Psoas muscle (tissue), 8 donors: Measurements from ENCODE around the gene FAM168B. TPM values are rescaled to one million over a fixed set of nuclear protein-coding genes. Genes with fewer than 3 reads are reported as not detected.

Experiments used
- ATAC-seq, 4 donors: fragments of 200-7000 bp; cut with Tn5 transposase; one replicate each; pipeline ENCODE4 v1.9.1; 2020; ENCODE audit warnings: moderate library complexity in 3 of 4, mild to moderate bottlenecking in 2 of 4
- DNase-seq, 2 donors: peaks; one replicate each; pipeline ENCODE4 v3.0.0-alpha.2; 2020
- H3K27ac ChIP-seq: fragments of 200-600 bp; one replicate; pipeline ENCODE4 v1.8.0; 2022
- H3K27me3 ChIP-seq, 3 donors: fragments of 200-600 bp in 1 of 3; one replicate each; pipeline versions ENCODE4 v1.6.1 to v1.8.0; 2013 to 2022; ENCODE audit warnings: low read length in 2 of 3, mild to moderate bottlenecking in 2 of 3, moderate library complexity in 1 of 3; ENCODE audit not compliant: insufficient read depth in 3 of 3
- H3K36me3 ChIP-seq, 2 donors: fragments of 200-600 bp in 1 of 2; one replicate each; pipeline versions ENCODE4 v1.6.1 to v1.8.0; 2013 to 2022; ENCODE audit warnings: low read depth in 1 of 2, mild to moderate bottlenecking in 1 of 2, moderate library complexity in 1 of 2; ENCODE audit not compliant: insufficient read depth in 1 of 2
- H3K4me1 ChIP-seq: fragments of 200-600 bp; one replicate; pipeline ENCODE4 v1.8.0; 2022
- H3K4me3 ChIP-seq: fragments of 200-600 bp; one replicate; pipeline ENCODE4 v1.8.0; 2022; ENCODE audit warnings: mild to moderate bottlenecking
- H3K9me3 ChIP-seq: fragments of 200-600 bp; one replicate; pipeline ENCODE4 v1.8.0; 2022
- WGBS, 3 donors: extraction: QIAGEN DNeasy Blood & Tissue Kit; methylation state at CpG; one replicate each; pipeline versions ENCODE4 v1.1.6 to v1.1.7; 2013; 5-methylcytosine and 5-hydroxymethylcytosine counted together
- intact Hi-C, 2 donors: fragments of 100-400 bp; cut with DNase I; formaldehyde crosslinking; loops; one replicate each; pipeline versions ENCODE4 v1.11.0 to v1.14.2; 2022
- polyA plus RNA-seq, 3 donors: library from polyadenylated mRNA; stranded (reverse); fragments of 200-250 nt; gene quantifications; one replicate each; pipeline ENCODE4 v1.2.3, GENCODE V29; 2013
- total RNA-seq, 4 donors: library from RNA; stranded (reverse); fragmentation: NEBNext Ultra II Directional in 2 of 4; extraction: Animal tissue kit (Norgen Biotek cat#: 25700) in 2 of 4; gene quantifications; one replicate each; pipeline versions ENCODE4 v1.2.1 to v1.2.4, GENCODE V29; 2021 to 2023
- TF ChIP-seq, protein P1 (sequence below): fragments of 200-600 bp; IDR thresholded peaks from one replicate; pipeline ENCODE4 v1.8.0; 2022; ENCODE audit warnings: antibody characterized with exemption
- donor health status: healthy with polysubstance abuse.
- donor health status: DM: no; HTN: no; CAD: no; lungs with moderate emphysema.
- donor health status: Bipolar disorder and iron deficiency.
- donor health status: healthy.
- donor health status: DM: yes; HTN: yes; CAD: no.
- donor health status: DM: no; HTN: no; CAD: no.
- donor health status: DM: no; HTN: no; CAD: no.
- donor health status: DM: yes; HTN: yes; CAD: no.

Gene FAM168B
- total and polyA plus RNA-seq, 7 donors = 39.2 to 155 (median 98.8) TPM

DNA sequence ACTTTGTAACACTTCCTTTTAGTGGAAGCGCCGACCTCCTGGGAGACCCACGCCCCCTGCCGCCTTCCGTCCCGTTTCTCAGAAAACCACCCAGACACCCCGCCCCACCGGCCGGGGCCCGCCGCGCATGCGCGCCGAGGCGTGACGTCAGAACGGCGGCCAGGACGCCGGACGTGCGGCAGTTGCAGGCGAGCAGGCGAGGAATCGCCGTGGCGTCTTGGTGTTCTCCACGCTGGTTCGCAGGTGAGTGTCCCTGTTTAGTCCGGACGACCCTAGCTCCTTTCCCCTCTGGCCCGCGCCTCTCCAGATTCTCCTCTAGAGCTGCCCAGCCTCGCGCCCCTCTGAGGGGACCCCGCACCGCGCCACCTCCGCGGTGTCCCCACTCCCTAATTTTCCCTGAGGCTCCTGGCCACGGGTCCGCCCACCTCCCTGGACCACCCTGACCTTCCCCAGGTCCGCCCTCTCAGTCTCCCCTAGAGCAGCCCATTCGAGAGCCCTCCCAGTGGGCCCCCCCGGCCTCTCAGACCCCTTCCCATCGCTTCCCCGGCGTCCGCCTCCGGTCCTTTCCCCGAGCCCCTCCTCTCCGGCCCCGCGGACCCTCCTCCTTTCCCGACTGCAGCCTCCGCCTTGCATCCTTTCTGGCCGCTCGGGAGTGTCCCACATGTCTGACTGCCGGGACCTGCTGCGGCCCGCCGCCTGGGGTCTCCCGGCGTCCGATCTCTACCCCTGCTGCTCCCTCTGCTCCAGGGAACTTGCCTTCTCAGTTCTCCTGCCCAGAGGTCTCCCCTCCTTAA lies 12.1 kb upstream of the FAM168B start, which contains the start of gene PLEKHB2:
Gene PLEKHB2, plus strand, starts transcription at position 181 of the 794 bp plus-strand sequence. CDS start 15,606 bp downstream, outside the sequence.
- H3K36me3 ChIP-seq = peaks cover 0 to 10% of the 10 kb centered on the region in 2 donors
- peaks cover 14% of the 10 kb centered on the region for H3K4me1 ChIP-seq
- TF ChIP-seq, protein P1, sequence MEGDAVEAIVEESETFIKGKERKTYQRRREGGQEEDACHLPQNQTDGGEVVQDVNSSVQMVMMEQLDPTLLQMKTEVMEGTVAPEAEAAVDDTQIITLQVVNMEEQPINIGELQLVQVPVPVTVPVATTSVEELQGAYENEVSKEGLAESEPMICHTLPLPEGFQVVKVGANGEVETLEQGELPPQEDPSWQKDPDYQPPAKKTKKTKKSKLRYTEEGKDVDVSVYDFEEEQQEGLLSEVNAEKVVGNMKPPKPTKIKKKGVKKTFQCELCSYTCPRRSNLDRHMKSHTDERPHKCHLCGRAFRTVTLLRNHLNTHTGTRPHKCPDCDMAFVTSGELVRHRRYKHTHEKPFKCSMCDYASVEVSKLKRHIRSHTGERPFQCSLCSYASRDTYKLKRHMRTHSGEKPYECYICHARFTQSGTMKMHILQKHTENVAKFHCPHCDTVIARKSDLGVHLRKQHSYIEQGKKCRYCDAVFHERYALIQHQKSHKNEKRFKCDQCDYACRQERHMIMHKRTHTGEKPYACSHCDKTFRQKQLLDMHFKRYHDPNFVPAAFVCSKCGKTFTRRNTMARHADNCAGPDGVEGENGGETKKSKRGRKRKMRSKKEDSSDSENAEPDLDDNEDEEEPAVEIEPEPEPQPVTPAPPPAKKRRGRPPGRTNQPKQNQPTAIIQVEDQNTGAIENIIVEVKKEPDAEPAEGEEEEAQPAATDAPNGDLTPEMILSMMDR = peak; percentile 20
- no peaks in the 10 kb centered on the region for H3K9me3 ChIP-seq
- peak within 1 kb of the TSS; percentile 93 for H3K27ac ChIP-seq
- no peaks in the 10 kb centered on the region for H3K27me3 ChIP-seq
- peak within 1 kb of the TSS; percentile 88 for H3K4me3 ChIP-seq
- intact Hi-C loops = no loop called here
- ATAC-seq (peak; percentile 84 to 92 (median 87)), DNase-seq (peak; percentile 92 to 95)
- 0 to 1% (median 0%) methylated on average over 61 to 66 of the region's 66 CpGs for WGBS, 3 donors

DNA sequence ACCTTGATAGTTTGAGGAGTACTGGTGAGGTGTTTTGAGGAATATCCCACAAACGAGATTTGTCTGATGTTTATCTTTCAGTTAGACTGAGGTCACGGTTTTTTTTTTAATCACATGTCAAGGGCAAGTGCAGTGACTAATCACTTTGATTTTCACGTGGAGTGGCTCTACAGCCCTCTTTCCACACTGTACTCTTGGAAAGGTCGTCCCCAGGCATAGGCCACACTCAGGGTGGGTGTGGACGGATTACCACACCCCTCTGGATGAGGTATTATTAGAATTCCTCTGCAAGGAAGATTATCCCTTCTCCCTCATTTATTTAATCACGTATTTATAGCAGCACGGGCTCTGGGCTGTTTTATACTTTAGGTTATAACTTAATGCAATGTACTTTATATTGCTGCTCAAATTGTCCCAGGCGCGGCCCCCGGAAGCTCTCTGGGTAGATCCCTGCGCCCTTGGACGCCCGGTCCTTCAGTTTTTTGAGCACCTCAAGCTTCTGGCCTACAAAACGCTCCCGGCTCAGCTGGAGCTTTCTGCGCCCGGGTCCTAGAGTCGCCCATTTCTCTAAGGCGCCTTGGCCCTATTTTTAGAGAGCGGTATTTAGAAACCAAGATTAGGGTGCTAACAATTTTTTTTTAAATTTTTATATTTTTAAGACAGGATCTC lies 11.4 kb upstream of the FAM168B start:
- peak; percentile 80 to 89 (median 85) for ATAC-seq
- Histone ChIP-seq H3K4me3 (peak overlapping the region; percentile 88), H3K27ac (peak overlapping the region; percentile 93), H3K9me3 (no peaks in the 10 kb centered on the region), H3K4me1 (peaks cover 14% of the 10 kb centered on the region), H3K27me3 (no peaks in the 10 kb centered on the region), H3K36me3 (peaks cover 0 to 8% of the 10 kb centered on the region in 2 donors)
- TF ChIP-seq, protein P1 = no peak
- peak; percentile 52 to 88 for DNase-seq
- intact Hi-C loops = no loop called here
- WGBS, 3 donors = 0% methylated on average over 20 of the region's 20 CpGs

GRCh38 chr2:131103165-131103564 lies 9.9 kb upstream of the FAM168B start:
- WGBS, 3 donors = 88 to 94% (median 88%) methylated on average over 2 of the region's 2 CpGs
- ATAC-seq (no peak), DNase-seq (no peak)
- Histone ChIP-seq H3K27me3 (no peaks in the 10 kb centered on the region), H3K4me3 (no peak overlapping the region), H3K4me1 (peaks cover 14% of the 10 kb centered on the region), H3K27ac (peak overlapping the region; percentile 93), H3K36me3 (peaks cover 0 to 2% of the 10 kb centered on the region in 2 donors), H3K9me3 (no peaks in the 10 kb centered on the region)
- intact Hi-C loops = no loop called here
- TF ChIP-seq, protein P1 = no peak

DNA sequence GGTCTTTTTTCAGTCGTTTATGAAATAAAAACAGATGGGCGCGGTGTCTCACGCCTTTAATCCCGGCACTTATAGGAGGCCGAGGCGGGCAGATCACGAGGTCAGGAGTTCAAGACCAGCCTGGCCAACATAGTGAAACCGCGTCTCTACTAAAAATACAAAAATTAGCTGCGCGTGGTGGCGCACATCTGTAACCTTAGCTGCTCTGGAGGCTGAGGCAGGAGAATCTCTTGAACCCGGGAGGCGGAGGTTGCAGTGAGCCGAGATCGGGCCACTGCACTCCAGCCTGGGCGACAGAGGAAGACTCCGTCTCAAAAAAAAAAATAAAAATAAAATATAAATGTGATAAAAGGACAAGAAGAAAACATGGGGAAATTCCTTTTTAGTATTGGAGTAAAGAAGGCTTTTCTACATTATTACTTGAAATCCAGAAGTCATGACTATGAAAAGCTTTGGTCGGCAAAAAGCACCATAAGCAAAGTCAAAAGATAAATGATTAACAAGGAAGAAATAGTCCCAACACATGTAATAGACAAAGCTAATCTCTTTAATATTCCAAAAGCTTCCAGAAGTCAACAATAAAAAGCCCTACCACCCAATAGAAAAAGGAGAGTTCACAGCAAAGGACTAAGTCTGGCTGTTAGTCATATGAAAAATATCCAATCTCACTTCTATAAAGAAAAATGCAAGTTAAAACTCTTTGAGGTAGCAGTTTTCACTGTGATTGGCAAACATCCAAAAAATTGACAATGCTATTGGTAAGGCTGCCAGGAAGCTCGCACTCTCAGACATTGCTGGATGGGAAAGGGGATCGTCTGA lies 1.4 kb upstream of the FAM168B start:
- Histone ChIP-seq H3K36me3 (peaks cover 0 to 13% of the 10 kb centered on the region in 2 donors), H3K4me3 (no peak overlapping the region), H3K4me1 (peaks cover 15% of the 10 kb centered on the region), H3K9me3 (no peaks in the 10 kb centered on the region), H3K27me3 (no peaks in the 10 kb centered on the region), H3K27ac (peak overlapping the region; percentile 32)
- TF ChIP-seq, protein P1 = no peak
- DNase-seq (no peak), ATAC-seq (no peak)
- intact Hi-C loops = no loop called here
- WGBS, 3 donors = 69 to 72% (median 71%) methylated on average over 22 of the region's 22 CpGs
